Ascending aorta (tissue), 2 donors: Measurements from ENCODE around the gene RANGRF. TPM values are rescaled to one million over a fixed set of nuclear protein-coding genes. Genes with fewer than 3 reads are reported as not detected.

Experiments
- DNase-seq, 2 donors: peaks; one replicate each; pipeline ENCODE4 v3.0.0-alpha.2; 2019; ENCODE audit warnings: low spot score in 2 of 2
- H3K27ac ChIP-seq, 2 donors: fragments of 200-600 bp; sonication (generic); one replicate each; pipeline ENCODE4 v1.5.1; 2016 to 2017; ENCODE audit warnings: mild to moderate bottlenecking in 1 of 2
- H3K27me3 ChIP-seq: fragments of 200-600 bp; sonication (generic); one replicate; pipeline ENCODE4 v1.5.1; 2017
- H3K36me3 ChIP-seq, 2 donors: fragments of 200-600 bp; sonication (generic); one replicate each; pipeline ENCODE4 v1.5.1; 2016
- H3K4me1 ChIP-seq, 2 donors: fragments of 200-600 bp; sonication (generic); one replicate each; pipeline ENCODE4 v1.5.1; 2016 to 2017; ENCODE audit warnings: mild to moderate bottlenecking in 1 of 2
- H3K4me3 ChIP-seq, 2 donors: fragments of 200-600 bp; sonication (generic); one replicate each; pipeline ENCODE4 v1.5.1; 2016 to 2017; ENCODE audit warnings: mild to moderate bottlenecking in 1 of 2
- H3K9me3 ChIP-seq, 2 donors: fragments of 200-600 bp; sonication (generic); one replicate each; pipeline ENCODE4 v1.5.1; 2016
- intact Hi-C: fragments of 100-400 bp; cut with DNase I; formaldehyde crosslinking; loops from one replicate; pipeline ENCODE4 v1.15.1; 2023
- total RNA-seq: library from RNA; depleted of rRNA; stranded (reverse); fragments of >200 nt; gene quantifications from one replicate; pipeline ENCODE4 v1.1.0, GENCODE V29; 2016
- TF ChIP-seq, protein P1 (sequence below), 3 experiments: fragments of 200-600 bp in 2 of 3; fragments of 450-650 bp in 1 of 3; sonication (generic) in 2 of 3; IDR thresholded peaks; one replicate each; pipeline ENCODE4 v1.5.1; 2016 to 2019; ENCODE audit warnings: antibody characterized with exemption in 3 of 3, mild to moderate bottlenecking in 1 of 3, moderate library complexity in 1 of 3

Gene RANGRF
- total RNA-seq, 1 donor from 2014 or later = 15.5 TPM

- Histone ChIP-seq H3K36me3 (no peaks in the 10 kb centered on the region), H3K4me1 (no peaks in the 10 kb centered on the region), H3K9me3 (no peaks in the 10 kb centered on the region), H3K4me3 (no peak overlapping the region), H3K27ac (no peak overlapping the region), H3K27me3 (no peaks in the 10 kb centered on the region)
- no peak for DNase-seq
- TF ChIP-seq, protein P1, sequence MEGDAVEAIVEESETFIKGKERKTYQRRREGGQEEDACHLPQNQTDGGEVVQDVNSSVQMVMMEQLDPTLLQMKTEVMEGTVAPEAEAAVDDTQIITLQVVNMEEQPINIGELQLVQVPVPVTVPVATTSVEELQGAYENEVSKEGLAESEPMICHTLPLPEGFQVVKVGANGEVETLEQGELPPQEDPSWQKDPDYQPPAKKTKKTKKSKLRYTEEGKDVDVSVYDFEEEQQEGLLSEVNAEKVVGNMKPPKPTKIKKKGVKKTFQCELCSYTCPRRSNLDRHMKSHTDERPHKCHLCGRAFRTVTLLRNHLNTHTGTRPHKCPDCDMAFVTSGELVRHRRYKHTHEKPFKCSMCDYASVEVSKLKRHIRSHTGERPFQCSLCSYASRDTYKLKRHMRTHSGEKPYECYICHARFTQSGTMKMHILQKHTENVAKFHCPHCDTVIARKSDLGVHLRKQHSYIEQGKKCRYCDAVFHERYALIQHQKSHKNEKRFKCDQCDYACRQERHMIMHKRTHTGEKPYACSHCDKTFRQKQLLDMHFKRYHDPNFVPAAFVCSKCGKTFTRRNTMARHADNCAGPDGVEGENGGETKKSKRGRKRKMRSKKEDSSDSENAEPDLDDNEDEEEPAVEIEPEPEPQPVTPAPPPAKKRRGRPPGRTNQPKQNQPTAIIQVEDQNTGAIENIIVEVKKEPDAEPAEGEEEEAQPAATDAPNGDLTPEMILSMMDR (IDR thresholded peaks at IDR 0.05) = no peak
- intact Hi-C loops = no loop called here
These were observed 24.5 kb downstream of the RANGRF start for GRCh38 chr17:8312726-8313600.

- DNase-seq = no peak
- Histone ChIP-seq H3K4me1 (no peaks in the 10 kb centered on the region), H3K4me3 (no peak overlapping the region), H3K9me3 (no peaks in the 10 kb centered on the region), H3K36me3 (no peaks in the 10 kb centered on the region), H3K27ac (no peak overlapping the region), H3K27me3 (no peaks in the 10 kb centered on the region)
- TF ChIP-seq, protein P1 (IDR thresholded peaks at IDR 0.05) = no peak
- intact Hi-C loops = no loop called here
These were observed 26.6 kb downstream of the RANGRF start for GRCh38 chr17:8314797-8315763.

DNA sequence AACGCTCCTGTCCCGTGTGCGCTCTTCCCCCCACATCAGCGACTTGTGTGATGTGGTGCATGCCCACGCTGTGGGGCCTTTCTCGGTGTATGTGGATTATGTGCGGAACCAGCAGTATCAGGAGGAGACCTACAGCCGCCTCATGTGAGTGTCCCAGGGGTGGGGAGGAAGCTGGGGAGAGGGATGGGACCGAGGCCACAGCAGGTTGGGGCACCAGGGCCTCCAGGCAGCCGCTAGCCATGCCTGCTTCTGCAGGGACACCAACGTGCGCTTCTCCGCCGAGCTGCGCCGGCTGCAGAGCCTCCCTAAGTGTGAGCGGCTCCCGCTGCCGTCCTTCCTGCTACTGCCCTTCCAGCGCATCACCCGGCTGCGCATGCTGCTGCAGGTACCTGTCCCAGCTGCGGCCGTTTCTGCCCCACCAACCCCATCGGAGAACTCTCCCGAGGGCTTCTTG lies 27.3 kb downstream of the RANGRF start:
- TF ChIP-seq, protein P1 (IDR thresholded peaks at IDR 0.05) = no peak
- no peaks in the 10 kb centered on the region for H3K9me3 ChIP-seq
- intact Hi-C loops = no loop called here
- H3K36me3 ChIP-seq = no peaks in the 10 kb centered on the region
- no peak overlapping the region for H3K27ac ChIP-seq
- H3K4me1 ChIP-seq = no peaks in the 10 kb centered on the region
- no peak for DNase-seq
- H3K4me3 ChIP-seq = no peak overlapping the region
- no peaks in the 10 kb centered on the region for H3K27me3 ChIP-seq

- no peak overlapping the region for H3K27ac ChIP-seq
- H3K9me3 ChIP-seq = no peaks in the 10 kb centered on the region
- TF ChIP-seq, protein P1 (IDR thresholded peaks at IDR 0.05) = no peak
- H3K4me1 ChIP-seq = no peaks in the 10 kb centered on the region
- no peaks in the 10 kb centered on the region for H3K27me3 ChIP-seq
- no peak for DNase-seq
- H3K36me3 ChIP-seq = no peaks in the 10 kb centered on the region
- H3K4me3 ChIP-seq = no peak overlapping the region
- intact Hi-C loops = no loop called here
These were observed 29.8 kb downstream of the RANGRF start for GRCh38 chr17:8318010-8318935.

DNA sequence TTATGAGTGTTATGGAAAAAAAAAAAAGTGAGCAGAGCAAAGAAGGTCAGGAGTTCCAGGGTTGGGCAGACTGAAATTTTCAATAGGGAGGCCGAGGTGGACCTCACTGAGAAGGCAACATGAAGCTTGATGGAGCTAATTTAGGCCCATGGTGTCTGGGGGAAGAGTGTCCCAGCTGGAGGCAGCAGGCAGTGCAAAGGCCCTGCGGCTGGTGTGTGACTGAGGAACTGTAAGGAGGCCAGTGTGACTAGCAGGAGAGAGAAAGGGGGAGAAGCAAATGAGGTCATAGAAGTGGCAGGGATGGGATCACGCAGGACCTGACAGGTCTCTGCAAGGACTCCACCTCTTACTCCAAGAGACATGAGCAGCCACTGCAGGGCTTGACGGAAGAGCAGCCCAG lies 31.8 kb downstream of the RANGRF start:
- intact Hi-C loops = no loop called here
- no peak overlapping the region for H3K27ac ChIP-seq
- no peak for DNase-seq
- no peaks in the 10 kb centered on the region for H3K27me3 ChIP-seq
- H3K4me3 ChIP-seq = no peak overlapping the region
- no peaks in the 10 kb centered on the region for H3K9me3 ChIP-seq
- TF ChIP-seq, protein P1 (IDR thresholded peaks at IDR 0.05) = no peak
- H3K4me1 ChIP-seq = no peaks in the 10 kb centered on the region
- H3K36me3 ChIP-seq = no peaks in the 10 kb centered on the region
